ENCODE data around the gene AHDC1. TPM values are rescaled to one million over a fixed set of nuclear protein-coding genes. Genes with fewer than 3 reads are reported as not detected.

The AHDC1 gene
- total and polyA plus RNA-seq, 10 of the 15 experiments (the other 5 are each of a cell fraction or from before 2014, with no cell fraction given) = 0.21 to 13.0 (median 1.4) TPM

- no peak for TF ChIP-seq KDM1A (IDR thresholded peaks at IDR 0.05; ENCODE audit: borderline replicate concordance)
- TF ChIP-seq JUNB (IDR thresholded peaks at IDR 0.05) = no peak
- no peak for TF ChIP-seq SMC3 (IDR thresholded peaks at IDR 0.05; ENCODE audit: borderline replicate concordance, low read length)
- peak; percentile 82 for TF ChIP-seq RELA (IDR thresholded peaks at IDR 0.05; ENCODE audit: borderline replicate concordance, partially characterized antibody)
- TF ChIP-seq, protein P1, sequence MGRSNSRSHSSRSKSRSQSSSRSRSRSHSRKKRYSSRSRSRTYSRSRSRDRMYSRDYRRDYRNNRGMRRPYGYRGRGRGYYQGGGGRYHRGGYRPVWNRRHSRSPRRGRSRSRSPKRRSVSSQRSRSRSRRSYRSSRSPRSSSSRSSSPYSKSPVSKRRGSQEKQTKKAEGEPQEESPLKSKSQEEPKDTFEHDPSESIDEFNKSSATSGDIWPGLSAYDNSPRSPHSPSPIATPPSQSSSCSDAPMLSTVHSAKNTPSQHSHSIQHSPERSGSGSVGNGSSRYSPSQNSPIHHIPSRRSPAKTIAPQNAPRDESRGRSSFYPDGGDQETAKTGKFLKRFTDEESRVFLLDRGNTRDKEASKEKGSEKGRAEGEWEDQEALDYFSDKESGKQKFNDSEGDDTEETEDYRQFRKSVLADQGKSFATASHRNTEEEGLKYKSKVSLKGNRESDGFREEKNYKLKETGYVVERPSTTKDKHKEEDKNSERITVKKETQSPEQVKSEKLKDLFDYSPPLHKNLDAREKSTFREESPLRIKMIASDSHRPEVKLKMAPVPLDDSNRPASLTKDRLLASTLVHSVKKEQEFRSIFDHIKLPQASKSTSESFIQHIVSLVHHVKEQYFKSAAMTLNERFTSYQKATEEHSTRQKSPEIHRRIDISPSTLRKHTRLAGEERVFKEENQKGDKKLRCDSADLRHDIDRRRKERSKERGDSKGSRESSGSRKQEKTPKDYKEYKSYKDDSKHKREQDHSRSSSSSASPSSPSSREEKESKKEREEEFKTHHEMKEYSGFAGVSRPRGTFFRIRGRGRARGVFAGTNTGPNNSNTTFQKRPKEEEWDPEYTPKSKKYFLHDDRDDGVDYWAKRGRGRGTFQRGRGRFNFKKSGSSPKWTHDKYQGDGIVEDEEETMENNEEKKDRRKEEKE (IDR thresholded peaks at IDR 0.05) = no peak
- TF ChIP-seq TARDBP (IDR thresholded peaks at IDR 0.05; ENCODE audit: borderline replicate concordance) = no peak
- TF ChIP-seq BRCA1 (IDR thresholded peaks at IDR 0.05; ENCODE audit: low read depth, low read length) = no peak
- TF ChIP-seq ATF3 (IDR thresholded peaks at IDR 0.05; ENCODE audit: borderline replicate concordance, extremely low read depth, low read depth, low read length) = no peak
- TF ChIP-seq RB1 (IDR thresholded peaks at IDR 0.05; ENCODE audit: borderline replicate concordance) = no peak
- TF ChIP-seq LARP7 (IDR thresholded peaks at IDR 0.05) = peak; percentile 81
- TF ChIP-seq PAX5 (IDR thresholded peaks at IDR 0.05; ENCODE audit: borderline replicate concordance, low read depth, low read length) = peak; percentile 68; the same call in 1 of the 2 replicates
- no peak for TF ChIP-seq CHD4 (IDR thresholded peaks at IDR 0.05)
- TF ChIP-seq, protein P2, sequence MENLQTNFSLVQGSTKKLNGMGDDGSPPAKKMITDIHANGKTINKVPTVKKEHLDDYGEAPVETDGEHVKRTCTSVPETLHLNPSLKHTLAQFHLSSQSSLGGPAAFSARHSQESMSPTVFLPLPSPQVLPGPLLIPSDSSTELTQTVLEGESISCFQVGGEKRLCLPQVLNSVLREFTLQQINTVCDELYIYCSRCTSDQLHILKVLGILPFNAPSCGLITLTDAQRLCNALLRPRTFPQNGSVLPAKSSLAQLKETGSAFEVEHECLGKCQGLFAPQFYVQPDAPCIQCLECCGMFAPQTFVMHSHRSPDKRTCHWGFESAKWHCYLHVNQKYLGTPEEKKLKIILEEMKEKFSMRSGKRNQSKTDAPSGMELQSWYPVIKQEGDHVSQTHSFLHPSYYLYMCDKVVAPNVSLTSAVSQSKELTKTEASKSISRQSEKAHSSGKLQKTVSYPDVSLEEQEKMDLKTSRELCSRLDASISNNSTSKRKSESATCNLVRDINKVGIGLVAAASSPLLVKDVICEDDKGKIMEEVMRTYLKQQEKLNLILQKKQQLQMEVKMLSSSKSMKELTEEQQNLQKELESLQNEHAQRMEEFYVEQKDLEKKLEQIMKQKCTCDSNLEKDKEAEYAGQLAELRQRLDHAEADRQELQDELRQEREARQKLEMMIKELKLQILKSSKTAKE (IDR thresholded peaks at IDR 0.05; ENCODE audit: low read depth, poor library complexity, severe bottlenecking) = no peak
- peak; percentile 95 for TF ChIP-seq DPF2 (IDR thresholded peaks at IDR 0.05)
- TF ChIP-seq CBFB (IDR thresholded peaks at IDR 0.05; ENCODE audit: low read depth) = no peak
- no peak for TF ChIP-seq TCF7 (IDR thresholded peaks at IDR 0.05; ENCODE audit: borderline replicate concordance)
- TF ChIP-seq, protein P3, sequence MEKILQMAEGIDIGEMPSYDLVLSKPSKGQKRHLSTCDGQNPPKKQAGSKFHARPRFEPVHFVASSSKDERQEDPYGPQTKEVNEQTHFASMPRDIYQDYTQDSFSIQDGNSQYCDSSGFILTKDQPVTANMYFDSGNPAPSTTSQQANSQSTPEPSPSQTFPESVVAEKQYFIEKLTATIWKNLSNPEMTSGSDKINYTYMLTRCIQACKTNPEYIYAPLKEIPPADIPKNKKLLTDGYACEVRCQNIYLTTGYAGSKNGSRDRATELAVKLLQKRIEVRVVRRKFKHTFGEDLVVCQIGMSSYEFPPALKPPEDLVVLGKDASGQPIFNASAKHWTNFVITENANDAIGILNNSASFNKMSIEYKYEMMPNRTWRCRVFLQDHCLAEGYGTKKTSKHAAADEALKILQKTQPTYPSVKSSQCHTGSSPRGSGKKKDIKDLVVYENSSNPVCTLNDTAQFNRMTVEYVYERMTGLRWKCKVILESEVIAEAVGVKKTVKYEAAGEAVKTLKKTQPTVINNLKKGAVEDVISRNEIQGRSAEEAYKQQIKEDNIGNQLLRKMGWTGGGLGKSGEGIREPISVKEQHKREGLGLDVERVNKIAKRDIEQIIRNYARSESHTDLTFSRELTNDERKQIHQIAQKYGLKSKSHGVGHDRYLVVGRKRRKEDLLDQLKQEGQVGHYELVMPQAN (conservative IDR thresholded peaks at IDR 0.05) = no peak
- no peak for TF ChIP-seq SP1 (IDR thresholded peaks at IDR 0.05; ENCODE audit: low read depth, low read length)
- TF ChIP-seq USF1 (IDR thresholded peaks at IDR 0.05; ENCODE audit: borderline replicate concordance, extremely low read length, insufficient read depth, low read depth, low read length) = no peak
- peak; percentile 68; the same call in 1 of the 2 replicates for TF ChIP-seq SMAD5 (IDR thresholded peaks at IDR 0.05; ENCODE audit: low read depth)
- TF ChIP-seq NBN (IDR thresholded peaks at IDR 0.05) = peak; percentile 84
- 0 out of 2 replicates have a peak, but pooled peaks have one; percentile 33 for TF ChIP-seq YBX1 (IDR thresholded peaks at IDR 0.05)
- 0 out of 2 replicates have a peak, but pooled peaks have one; percentile 37 for TF ChIP-seq TCF3 (IDR thresholded peaks at IDR 0.05; ENCODE audit: borderline replicate concordance, insufficient read depth, low read depth, low read length)
Observed at GRCh38 chr1:27634177-27634984, 30.4 kb upstream of the AHDC1 start (continued).
